Hematopoietic multipotent progenitor cell treated with erythropoietin and hydrocortisone succinate and interleukin-3 and kit ligand, for 17 days (in vitro differentiated cells): ENCODE data around the gene FCER1G.

Source experiments
- DNase-seq: peaks from one replicate; pipeline ENCODE4 v3.0.0-alpha.2; 2015; ENCODE audit warnings: low spot score

FCER1G gene

DNA sequence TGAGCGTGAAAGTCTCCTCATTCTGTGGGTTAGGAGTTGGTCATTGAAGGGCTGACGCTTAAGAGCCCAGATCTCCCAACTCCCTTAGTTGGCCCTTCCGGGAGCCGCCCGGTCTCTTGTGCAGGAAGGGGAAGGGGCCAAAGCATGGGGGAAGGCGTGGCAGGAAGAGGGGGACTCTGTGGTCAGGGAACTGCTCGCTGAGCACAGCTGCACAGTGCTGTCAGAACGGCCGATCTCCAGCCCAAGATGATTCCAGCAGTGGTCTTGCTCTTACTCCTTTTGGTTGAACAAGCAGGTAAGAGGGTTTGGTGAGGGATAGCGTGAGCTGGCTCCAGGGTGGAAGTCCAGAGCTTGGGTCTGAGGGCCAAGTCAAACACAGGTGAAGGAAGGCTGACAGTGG is at the start of gene FCER1G:
Gene FCER1G (plus strand): TSS at position 220 of the 400 bp plus-strand sequence. CDS start 27 bp downstream, at position 247.
- DNase-seq, result no peak

DNA sequence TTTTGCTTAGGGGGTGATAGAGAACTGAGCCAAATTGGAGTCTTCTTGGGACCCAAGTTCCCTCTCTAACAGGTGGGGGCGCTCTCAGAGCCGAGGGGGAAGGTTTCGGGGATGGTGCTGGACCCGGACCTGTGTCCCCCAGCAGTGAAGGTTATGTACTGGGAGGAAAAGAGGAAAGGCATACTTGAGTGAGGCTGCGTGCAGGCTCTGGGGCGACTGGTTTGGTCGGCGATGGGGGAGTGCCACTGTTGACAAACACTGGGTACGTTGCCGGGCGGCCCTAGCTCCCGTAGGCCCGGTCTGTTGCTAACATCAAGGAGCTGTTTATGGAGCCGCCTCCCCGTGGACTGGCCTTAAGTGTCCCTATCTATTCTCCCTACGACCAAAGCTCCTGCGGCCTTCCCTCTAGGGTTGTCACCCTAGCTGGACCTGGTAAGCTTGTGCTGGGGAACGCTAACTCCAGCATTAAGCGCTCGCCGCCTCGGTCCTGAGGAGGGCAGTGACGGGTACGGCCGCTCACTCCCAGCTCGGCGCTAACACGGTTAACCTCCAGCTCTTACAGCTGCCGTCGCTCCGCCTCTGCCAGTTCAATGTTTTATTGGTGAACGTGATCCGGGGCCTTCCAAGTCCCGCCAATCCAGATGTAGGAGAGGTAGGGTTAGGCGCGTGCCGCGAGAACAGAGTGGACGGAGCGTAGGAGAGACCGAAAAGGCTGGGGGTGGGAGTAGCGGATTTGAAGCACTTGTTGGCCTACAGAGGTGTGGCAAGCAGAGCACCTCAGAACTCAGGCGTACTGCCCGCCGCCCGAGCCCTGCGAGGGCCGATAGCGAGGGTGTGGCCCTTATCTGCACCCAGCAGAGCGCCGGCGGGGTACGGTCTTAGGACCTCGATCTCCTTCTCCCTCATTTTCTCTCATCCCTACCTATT is 49.1 kb upstream of the FCER1G start, which contains the start of gene PPOX:
Gene PPOX (plus strand): TSS at position 685 of the 927 bp plus-strand sequence. CDS start 422 bp downstream, outside the sequence.
- DNase-seq, result peak; percentile 97

DNA sequence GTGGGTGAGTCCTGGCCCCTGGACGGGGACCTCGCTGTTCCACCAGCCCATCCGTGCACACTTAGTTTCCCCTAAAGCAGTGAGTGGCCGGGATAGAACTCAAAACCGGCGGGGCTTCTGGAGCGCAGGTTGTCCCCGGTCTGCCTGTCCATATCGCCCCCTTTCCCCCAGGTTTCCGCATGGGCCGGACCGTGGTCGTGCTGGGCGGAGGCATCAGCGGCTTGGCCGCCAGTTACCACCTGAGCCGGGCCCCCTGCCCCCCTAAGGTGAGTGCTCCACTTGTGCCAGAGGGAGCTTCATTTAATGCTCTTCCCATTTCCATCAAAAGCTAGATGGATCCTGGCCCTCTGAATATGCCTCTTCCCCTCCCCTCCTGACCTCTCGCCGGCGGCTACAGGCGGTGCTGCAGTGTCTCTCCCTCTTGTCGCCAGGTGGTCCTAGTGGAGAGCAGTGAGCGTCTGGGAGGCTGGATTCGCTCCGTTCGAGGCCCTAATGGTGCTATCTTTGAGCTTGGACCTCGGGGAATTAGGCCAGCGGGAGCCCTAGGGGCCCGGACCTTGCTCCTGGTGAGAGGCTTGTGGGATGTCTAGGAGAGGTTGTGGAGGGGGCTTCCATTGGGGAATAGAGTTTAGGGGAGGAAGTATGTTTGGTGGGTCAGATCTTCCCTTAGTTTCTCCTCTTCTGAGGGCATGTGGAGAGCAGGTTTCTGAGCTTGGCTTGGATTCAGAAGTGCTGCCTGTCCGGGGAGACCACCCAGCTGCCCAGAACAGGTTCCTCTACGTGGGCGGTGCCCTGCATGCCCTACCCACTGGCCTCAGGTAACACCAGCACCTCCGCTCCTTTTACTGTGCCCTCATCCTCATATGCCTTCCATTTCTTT is 48.2 kb upstream of the FCER1G start:
- DNase-seq, result peak; percentile 77

DNA sequence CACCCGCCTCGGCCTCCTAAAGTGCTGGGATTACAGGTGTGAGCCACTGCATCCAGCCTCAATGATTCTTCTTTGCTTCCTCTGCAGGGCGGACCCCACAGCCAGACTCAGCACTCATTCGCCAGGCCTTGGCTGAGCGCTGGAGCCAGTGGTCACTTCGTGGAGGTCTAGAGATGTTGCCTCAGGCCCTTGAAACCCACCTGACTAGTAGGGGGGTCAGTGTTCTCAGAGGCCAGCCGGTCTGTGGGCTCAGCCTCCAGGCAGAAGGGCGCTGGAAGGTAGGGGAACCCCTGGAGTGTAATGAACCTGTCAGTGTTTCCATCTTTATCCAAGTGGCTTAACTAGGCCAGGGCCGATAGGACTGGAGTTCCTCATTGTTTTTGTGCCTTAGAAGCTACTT is 46.2 kb upstream of the FCER1G start:
- no peak for DNase-seq

DNA sequence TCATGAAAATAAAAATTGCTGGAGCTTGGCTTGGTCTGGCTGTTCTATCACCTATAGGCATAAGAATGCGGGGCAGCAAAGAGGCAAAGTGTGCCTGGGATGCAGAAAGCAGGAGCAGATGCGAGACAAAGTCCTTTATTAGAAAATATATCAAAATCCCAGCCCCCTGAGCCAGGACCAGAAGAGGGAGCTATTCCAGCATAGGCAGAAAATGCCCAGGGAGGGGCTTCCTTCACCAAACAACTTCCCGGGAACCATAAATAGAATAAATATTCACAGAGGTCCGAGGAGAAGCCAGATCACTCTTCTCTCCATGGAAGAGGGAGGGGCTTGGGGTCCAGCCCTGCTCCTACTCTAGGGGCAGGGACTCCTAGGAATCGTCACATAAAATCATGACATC is 43.9 kb upstream of the FCER1G start:
- DNase-seq, result peak; percentile 19

DNA sequence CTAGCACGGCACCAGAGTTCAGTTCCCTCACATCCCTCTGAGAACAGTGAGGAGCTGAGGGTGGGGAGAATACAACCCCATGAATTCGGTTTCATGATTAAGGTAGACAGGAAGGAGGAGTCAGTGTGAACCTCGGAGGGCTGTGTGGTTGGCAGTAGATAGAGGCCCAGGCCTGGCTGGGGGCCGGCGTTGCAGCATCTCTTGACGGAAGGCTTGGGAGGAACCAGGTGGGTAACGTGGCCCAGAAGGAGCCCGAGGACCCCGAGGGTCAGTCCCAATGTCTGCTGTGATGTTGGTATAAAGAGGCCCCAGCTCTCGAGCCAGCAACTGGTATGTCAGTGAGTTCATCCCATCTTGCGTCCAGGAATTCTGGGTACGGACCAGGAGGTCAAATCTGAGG is 43.4 kb upstream of the FCER1G start:
- DNase-seq, result no peak

DNA sequence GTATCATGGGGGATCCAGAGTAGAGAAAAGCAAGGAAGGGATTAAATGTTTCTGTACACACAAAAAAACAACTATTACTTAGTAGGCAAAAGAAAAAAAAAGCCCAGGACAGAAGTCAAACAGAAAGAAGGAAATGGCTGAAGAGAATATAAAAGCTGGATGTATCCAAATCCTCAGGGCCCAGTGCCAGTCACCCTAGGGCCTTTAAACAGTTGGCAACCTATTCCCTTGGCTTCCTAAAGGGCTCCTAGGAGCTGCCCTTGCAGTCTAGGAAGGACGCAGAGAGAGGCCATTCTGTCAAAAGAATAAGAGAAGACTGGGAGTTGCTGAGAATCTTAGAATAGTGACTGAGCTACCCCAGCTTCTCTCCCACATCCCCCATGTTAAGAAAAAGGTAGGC is 42.7 kb upstream of the FCER1G start:
- DNase-seq, result peak; percentile 15

DNA sequence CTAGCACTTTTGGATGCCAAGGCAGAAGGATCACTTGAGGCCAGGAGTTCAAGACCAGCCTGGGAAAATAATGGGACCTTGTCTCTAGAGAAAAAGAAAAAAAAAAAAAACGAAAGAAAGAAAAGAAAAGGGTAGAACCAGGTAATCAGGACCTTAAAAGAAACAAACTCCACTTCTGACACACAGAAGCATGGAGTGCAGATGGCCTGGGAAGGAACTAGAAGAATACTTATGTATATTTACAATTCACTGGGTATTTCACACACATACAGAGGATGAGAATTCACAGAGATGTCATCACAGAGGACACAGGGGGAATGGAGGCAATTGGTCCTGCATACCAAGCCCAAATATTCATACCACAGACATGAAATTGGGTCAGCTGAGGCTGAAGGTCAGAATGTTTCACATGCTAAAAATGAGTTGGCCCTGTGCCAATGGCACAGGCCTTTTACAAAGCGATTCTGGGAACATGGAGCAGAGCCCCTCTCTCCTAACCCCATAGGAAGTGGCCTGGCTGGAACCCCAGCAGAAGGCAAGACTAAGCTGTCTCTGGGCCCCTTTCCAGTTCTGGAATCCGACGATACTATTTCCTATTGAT is 42.2 kb upstream of the FCER1G start:
- peak; percentile 48 for DNase-seq

DNA sequence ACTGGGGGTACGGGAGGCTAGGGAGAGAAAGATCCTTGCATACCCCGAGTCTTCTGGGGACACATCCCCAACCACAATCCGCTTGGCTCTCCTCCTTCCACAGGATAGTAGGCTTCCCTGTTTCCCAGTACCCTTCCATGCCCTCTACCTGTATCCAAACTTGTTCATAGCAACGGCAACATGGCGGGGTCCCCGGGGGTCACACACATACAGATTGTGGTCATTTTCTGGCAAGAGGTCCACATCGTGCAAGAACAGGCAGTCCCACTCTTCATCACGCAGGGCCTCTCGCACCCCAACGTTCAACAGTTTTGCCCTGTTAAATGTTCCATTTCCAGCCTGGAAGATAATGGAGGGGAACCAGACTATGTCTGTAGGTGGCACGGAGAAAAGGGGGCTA is 41.4 kb upstream of the FCER1G start:
- no peak for DNase-seq

DNA sequence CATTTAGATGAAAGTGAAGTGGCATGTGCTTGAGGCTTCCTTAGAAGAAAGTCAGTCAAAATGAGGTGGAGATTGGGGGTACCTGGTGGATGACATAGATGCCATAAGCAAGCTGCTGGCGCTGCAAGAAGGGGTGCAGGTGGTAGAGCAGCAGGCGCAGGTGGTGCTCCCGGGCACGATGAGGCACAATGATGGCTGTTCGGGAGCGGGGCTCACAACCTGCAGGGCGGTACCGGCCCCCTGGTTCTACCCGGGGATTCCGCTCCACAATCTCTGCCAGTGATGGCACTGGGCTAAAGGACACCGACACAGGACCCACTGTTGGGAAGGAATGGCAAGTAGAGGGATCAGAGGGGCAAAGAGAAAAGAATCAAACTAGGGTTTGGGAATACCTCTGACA is 40.2 kb upstream of the FCER1G start:
- no peak for DNase-seq

DNA sequence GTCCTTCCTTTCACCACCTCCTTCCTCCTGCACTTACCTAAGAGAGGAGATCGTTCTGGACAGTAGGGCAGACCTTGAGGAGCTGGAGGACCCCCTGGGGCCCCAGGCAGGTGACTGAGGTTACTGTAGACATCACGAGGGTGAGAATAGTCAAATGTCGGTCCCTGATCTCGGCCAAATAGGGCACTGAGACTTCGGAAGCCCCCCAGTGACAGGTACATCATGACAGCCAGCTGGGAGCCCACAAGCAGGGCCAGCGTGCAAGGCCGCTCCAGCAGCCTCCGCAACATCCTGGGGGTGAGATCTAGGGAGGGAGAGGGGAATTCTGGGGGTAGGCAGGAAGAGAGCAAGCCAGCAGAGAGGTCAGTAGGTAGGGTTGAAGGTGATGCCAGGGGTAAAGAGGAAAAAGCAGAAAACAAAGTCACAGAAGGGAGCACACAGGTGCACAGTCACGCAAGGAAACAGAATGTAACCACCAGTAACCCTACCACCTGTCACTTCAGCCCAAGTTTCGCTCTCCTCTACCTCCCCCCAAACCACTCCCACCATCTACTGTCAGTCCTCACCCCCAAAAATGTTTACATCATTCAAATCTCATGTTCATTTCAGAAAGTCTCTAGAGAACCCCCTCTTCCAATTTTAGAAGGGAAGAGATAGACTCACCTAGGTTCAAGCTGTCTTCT is 39.2 kb upstream of the FCER1G start:
- DNase-seq, result no peak

DNA sequence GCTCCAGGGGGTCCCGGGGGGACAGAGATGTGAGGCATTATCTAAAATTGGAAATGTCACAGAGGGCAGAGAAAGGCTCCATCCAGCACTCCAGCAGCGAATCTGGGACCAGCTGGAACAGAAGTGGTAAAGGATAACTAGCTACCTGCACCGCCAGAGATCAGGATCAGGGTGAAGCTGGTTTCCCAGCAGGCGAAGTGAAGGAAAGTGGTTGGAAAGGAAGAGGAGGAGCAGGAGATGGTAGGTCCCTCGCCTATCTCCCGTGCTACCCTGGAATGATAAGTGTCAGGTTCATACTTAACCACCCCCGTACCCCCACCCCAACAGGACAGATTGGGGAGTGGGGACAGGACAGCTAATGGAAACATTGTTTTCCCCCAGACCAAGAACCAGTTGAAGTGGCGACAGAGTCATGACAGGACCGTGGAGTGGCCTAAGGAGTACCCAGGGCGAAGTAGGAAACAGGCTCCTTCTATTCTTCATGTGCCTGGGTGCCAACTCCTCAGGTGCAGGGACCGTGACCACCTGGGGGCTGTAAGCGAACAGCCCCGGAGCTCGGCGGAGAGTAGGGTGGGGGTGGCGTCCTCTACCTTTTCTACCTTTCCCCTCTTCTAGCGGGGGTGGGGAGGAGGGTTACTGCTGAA is 38.5 kb upstream of the FCER1G start:
- peak; percentile 67 for DNase-seq

DNA sequence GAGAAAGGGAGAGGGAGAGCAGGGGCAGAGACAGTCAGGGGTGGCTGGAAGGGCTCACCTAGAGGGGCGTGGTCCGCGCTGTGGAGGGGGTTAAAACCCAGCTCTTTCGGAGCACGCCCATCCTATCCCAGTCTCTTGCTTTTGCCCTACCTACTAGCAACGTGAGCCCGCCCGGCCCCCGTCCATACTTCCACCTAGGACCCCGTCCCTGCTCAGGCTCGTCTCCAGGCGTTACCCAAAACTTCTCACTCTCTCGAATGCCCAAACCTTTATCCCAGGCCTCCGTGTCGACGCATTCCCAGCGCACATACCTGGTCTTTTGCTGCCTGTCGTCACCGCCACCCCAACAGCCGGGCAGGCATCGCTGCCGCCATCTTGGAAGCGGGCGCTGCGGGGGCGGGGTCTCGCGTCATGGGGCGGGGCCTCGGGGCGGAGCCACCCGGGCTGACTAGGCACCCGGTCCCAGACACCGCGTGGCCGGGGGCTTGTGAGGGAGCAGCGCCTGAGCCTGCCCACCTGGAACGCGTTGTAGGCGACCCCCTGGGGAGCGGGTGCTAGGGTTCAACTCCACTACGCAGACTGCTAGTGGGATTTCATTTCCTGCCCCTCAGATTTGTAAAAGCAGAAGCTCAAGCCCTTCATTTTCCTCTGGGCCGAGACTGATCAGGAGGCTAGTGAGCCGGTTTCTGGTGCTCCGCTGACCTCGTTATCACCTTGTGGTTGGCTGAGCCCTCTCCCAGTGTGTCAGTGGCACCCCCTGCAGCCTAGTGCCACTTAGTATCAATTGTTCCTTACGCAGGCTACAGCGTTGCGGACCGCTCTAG is 37.8 kb upstream of the FCER1G start, which contains the start of gene B4GALT3:
Gene B4GALT3 (minus strand): TSS at position 396 of the 824 bp plus-strand sequence. CDS start 1,447 bp downstream, outside the sequence.
- peak; percentile 93 for DNase-seq

DNA sequence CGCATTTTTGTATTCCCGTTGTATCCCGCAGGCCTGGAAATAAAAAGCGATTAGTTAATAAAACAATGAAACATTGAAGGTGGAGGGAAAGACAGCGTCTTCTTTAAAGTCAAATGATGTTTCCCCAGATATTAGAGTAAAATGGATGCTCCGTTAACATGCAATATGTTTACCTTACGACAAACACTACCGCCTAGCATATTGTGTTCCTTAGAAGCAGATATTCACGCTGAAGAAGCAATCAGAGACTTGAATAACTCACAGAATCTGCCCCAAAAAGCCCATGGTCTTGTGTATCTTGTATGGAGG is 37.2 kb upstream of the FCER1G start:
- DNase-seq, result no peak

DNA sequence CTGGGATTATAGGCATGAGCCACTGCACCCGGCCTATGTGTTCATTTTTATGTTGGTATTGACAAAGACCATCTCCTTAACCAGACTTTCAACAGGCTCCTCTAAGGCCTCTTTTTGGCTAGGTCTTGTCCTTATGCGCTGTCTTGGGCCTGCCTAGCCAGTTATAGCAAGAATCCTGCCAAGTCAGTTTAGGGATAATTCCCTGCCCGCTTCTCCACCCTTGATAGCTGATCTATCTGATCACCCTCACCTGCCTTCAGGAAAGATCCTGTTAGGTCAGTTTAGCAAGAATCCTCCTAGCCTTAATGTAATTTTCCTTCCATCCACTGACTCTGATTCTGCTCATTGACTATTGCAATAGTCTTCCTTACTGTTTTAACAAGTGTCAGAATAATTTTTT is 35.4 kb upstream of the FCER1G start:
- no peak for DNase-seq

DNA sequence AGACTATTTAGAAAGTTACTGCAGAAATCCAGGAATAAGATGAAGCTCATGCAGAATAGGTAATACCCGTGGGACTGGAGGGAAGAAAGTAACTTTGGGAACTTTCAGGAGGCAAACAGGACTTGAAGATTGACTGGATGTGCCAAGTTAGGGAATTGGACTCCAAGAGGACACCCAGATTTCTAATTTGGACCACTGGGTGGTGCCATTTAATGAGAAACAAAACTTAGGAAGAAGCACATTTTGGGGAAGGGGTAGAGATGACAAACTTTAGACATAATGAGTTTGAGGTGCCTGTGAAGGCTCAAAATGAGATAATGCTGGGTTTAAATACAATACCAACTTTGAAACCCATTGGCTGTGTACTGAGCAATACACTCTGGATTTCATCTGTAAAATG is 34.5 kb upstream of the FCER1G start:
- DNase-seq, result peak; percentile 45

DNA sequence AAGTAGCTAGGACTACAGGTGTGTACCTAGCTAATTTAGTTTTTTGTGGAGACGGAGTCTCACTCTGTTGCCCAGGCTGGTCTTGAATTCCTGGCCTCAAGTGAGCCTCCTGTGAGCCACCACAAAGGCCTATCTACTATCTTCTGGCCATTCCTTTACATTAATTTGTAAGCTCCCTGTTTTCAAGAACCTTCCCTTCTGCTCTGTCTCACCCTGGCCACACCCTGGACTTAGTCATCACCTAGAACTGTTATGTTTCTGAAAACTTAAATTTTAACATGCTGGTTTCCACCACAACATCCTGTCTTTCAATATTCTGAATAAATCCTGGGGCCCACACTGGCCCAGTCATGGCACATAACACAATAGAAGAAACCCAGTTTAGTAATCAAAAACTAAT is 32.9 kb upstream of the FCER1G start:
- peak; percentile 67 for DNase-seq

DNA sequence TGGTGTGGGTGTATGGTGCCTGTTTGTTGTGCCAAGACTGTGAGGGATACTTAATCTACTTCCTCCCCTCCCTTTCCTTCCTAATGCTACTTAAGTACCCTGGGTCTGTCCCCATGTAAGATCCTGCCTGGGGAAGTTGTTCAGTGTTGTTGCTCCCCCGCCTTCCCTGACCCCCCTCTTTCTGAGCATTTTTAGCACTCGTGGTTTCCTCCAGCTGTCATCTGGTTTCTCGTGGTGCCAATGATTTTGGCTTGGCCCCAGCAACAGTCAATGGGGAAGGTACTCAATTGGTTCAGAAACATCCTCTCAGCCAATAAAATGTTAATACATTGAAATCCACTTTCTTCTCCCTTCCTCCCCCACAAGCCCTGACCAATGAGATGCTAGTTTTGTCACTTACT is 29.8 kb upstream of the FCER1G start:
- no peak for DNase-seq

DNA sequence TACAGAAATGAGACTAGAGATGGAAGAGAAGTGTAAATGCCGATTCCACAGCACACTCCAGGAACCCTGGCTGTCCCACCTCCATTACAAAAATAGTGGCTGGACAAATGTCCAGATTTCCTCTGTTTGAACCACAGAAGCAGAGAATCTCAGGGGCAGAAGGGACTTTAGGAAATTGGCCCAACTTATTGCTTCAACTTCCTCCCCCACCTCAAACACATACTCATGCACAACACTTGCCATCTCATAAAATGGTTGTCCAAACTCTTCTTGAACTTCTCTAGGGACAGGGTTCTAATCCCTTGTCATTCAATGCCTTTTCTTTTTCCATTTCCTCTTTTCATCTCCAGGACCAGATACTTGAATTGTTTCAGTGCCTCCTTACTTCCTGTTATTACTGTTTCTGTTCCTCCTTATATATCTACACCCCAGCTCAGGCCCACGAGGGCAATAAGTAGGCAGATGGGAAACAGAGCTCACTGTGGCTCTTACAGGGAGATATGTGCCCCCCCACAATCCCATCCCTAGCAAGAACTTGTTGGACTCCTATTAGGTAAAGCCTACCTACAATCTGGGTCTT is 29.3 kb upstream of the FCER1G start:
- DNase-seq, result no peak

DNA sequence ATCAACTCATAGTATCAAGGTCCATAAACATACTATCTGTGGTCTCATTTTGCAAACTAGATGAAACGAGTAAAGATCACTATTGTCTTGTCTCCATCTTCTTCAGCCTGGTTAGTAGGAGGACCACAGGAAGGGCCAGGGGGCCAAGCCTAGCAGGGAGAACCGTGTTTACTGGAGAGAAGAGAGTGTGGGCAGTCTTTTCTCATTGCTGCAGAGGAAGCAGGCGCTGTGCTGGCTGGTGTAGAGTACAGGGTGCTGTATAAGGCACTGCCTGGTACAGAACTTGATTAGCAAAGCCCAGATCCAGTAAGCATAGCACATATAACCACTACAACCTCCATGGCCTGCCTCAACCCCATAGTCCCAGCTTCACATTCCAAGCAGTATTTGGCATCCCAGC is 27.8 kb upstream of the FCER1G start:
- DNase-seq, result no peak
